Activated CD4-positive, alpha-beta T cell treated with anti-CD3 and anti-CD28 coated beads, Interleukin-2, amount 50 U/mL, for 24 hours (primary cell): ENCODE measurements around the gene ARID4A.
"Not testable (repeated sequence)": the region's sequence is repeated elsewhere in the genome, so short reads cannot be mapped to it uniquely, and the experiment has no call there.

Experiments
- DNase-seq, 2 donors: peaks; one replicate each; pipeline ENCODE4 v3.0.0-alpha.2; 2020; ENCODE audit warnings: low read depth in 1 of 2, low spot score in 1 of 2

ARID4A gene, protein sequence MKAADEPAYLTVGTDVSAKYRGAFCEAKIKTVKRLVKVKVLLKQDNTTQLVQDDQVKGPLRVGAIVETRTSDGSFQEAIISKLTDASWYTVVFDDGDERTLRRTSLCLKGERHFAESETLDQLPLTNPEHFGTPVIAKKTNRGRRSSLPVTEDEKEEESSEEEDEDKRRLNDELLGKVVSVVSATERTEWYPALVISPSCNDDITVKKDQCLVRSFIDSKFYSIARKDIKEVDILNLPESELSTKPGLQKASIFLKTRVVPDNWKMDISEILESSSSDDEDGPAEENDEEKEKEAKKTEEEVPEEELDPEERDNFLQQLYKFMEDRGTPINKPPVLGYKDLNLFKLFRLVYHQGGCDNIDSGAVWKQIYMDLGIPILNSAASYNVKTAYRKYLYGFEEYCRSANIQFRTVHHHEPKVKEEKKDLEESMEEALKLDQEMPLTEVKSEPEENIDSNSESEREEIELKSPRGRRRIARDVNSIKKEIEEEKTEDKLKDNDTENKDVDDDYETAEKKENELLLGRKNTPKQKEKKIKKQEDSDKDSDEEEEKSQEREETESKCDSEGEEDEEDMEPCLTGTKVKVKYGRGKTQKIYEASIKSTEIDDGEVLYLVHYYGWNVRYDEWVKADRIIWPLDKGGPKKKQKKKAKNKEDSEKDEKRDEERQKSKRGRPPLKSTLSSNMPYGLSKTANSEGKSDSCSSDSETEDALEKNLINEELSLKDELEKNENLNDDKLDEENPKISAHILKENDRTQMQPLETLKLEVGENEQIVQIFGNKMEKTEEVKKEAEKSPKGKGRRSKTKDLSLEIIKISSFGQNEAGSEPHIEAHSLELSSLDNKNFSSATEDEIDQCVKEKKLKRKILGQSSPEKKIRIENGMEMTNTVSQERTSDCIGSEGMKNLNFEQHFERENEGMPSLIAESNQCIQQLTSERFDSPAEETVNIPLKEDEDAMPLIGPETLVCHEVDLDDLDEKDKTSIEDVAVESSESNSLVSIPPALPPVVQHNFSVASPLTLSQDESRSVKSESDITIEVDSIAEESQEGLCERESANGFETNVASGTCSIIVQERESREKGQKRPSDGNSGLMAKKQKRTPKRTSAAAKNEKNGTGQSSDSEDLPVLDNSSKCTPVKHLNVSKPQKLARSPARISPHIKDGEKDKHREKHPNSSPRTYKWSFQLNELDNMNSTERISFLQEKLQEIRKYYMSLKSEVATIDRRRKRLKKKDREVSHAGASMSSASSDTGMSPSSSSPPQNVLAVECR

GRCh38 chr14:58298477-58299400, at the start of gene ARID4A:
Gene ARID4A, plus strand, starts transcription at chr14:58298555. Its CDS starts 1,300 bp downstream, at chr14:58299855.
- peak; percentile 18 to 52 for DNase-seq

- no peak for DNase-seq
These were observed 48.7 kb upstream of the ARID4A start for GRCh38 chr14:58249611-58250010.

DNA sequence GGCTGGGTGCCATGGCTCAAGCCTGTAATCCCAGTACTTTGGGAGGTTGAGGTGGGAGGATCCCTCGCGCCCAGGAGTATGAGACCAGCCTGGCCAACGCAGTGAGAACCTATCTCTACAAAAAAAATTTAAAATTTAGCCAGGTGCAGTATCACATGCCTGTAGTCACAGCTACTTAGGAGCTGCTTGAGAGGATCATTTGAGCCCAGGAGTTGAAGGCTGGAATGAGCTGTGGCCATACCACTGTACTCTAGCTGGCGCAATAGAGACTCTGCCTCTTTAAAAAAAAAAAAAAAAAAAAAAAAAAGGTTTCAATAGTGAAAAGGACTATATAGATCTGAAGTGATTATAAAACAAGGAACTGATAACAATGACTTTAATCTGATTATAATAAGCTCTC, 40.2 kb upstream of the ARID4A start:
- DNase-seq = no peak

DNA sequence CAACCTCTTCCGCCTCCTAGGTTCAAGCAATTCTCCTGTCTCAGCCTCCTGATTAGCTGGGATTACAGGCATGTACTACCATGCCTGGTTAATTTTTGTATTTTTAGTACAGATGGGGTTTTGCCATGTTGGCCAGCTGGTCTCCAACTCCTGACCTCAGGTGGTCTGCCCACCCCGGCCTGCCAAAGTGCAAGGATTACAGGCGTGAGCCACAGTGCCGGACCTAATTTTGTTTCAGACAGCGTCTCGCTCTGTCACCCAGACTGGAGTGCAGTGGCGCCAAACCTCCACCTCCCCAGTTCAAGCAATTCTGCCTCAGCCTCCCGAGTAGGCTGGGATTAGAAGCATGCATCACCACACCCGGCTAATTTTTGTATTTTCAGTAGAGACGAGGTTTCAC, 36.4 kb upstream of the ARID4A start:
- DNase-seq = not testable (repeated sequence)

DNA sequence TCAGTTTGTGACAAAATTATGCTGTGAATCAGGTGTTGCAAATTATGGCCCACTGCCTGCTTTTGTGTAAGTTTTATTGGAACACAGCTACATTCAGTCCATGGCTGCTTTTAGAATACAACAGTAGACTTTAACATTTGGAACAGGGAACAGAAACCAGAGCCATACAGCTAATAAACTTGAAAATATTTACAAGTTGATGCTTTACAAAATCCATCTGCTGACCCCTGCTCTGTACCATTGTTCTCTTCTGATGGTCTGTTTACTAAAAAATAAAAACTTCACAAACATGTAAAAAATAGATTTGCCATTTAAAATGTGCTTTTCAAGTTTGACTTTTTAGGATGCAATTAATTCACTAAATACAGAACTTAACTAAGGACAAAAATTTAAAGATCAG, 33.0 kb upstream of the ARID4A start:
- DNase-seq = no peak

DNA sequence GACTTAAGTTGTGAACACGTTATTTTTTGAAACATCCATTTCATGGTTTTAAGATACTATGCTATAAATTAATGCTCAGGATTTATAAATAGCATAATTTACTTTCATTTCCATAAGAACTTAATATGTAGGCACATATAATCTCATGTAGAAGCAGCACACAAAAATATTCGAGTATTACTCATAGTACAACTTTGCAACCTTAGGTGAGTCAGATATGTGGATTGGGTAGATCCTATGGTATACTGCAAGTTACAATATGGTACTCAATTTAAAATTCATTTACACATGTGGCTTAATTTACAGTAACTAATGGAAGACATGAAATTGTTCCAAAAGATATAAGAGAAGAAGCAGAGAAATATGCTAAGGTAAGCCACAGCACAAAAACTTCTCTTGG, 27.7 kb upstream of the ARID4A start:
- no peak for DNase-seq

DNA sequence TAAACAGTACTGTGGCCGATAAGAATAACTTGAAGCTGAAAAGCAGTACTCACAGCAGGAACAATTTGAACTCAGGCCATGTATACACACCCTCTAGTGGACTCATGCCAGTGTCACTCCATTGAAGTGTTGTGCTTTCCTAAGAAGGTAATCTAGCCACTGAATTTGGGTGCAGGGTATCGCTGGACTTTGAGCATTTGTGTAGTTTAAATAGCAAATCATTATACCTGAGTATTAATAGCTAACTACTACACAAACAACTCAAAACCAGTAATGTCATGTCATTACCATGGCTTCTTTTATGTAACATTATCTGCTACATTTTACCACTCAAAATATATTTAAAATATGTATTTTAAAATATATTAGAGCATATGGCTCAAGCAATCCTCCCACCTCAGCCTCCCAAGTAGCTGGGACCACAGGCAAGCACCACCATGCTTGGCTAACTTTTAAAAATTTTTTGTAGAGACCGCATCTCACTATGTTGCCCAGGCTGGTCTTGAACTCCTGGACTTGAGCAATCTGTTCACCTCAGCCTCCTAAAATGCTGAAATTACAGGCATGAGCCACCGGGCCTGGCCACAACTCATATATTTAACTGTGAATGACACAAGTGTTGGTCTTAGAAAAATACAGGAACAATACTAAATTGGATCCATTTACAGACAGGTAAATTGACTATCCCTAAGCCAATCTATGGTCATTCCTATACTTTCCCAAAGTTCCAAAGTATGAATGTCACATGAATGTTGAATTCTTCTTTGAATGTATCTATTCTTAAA, 25.6 kb upstream of the ARID4A start:
- no peak for DNase-seq

- DNase-seq = no peak
These were observed 23.5 kb upstream of the ARID4A start for GRCh38 chr14:58274881-58275280.

DNA sequence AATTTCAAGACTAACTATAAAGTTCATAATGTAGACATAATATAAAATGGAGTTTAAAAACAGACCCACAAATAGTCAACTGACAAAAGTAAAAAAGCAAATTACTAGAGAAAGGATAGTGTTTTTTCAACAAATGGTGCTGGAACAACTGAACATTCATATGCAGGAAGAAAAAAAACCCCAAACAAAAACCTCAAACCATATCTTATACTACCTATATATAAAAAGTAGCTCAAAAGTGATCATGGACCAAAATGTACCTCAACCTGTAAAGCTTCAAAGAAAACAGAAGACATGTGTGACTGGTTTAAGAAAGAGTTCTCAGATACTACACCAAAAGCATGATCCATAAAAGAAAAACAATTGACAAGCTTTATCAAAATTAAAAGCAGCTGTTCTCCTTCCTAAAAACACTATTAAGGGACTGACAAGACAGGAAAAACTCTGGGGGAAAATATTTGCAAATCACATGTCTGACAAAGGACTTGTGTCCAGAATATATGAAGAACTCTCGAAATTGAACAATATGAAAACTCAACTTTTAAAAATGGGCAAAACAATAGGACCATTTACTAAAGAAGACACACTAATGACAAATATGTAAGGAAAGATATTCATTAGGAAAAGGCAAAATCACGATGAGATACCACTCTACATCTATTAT, 22.7 kb upstream of the ARID4A start:
- no peak for DNase-seq

GRCh38 chr14:58276208-58276607, 22.1 kb upstream of the ARID4A start:
- no peak for DNase-seq

DNA sequence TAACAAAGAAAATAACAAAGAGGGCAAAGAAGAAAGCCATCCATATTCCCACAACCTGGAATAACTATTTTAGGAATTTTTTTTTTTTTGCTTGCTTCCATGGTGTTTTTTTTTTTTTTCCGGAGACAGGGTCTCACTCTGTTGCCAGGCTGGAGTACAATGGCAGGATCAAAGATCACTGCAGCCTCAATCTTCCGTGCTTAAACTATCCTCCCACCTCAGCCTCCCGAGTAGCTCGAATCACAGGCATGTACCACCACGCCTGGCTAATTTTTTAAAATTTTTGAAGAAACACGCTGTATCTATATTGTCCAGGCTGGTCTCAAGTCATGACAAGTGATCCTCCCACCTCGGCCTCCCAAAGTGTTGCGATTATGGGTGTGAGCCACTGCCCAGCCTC, 20.2 kb upstream of the ARID4A start:
- no peak for DNase-seq

DNA sequence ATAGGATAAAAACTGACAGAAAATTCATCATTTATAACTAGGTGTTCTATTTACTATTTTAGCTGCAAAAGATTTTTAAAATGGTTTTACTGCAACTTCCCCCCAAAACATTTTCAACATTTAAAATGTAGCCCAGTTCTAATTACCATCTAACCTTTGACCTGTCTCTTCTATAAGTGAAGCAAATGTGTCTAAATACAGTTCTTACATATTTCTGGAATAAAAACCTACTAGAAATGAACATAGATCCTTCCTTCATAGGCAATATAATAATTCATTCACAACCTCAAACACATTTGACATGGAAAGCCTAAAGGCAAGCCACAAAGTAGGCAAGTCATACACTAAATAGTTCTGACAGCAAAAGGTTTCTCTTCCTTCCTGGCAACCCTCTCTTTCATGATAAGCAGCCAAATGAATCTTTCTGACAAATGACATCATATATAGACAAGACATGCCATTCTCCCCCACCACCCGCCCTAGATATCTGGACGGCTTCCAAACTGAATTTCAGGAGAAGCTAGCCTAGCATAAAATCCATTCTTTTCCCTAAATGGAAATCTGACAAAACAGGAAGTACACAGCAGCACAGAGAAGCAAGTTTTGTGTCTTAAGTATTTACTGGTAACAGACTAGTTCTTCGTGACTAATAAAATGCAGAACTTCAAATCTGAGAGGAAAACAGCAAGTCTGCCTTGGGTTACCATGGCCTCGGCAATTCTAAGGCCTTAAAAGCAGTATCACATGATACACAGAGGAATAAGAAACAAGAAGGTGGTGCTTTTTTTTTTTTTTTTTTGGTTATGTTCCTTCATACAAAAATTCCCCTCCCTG, 17.2 kb upstream of the ARID4A start:
- DNase-seq = no peak

DNA sequence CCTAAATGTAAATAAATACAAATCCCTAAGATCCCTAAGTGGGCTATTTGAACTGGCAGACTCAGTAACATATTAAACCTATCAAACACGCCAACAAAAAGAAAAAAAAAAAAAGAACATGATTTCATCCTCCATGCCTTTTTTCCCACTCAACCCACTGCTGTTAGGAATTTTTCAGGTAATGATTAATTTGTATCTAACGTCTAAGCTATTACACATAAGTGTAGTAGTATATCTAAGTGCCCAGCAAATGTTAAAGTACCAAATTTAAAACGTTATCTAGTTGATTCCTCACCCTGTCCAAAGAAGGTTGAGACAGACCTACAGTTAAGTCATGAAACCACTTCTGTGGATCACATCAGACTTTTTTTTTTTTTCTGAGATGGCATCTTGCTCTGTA, 16.4 kb upstream of the ARID4A start:
- no peak for DNase-seq

DNA sequence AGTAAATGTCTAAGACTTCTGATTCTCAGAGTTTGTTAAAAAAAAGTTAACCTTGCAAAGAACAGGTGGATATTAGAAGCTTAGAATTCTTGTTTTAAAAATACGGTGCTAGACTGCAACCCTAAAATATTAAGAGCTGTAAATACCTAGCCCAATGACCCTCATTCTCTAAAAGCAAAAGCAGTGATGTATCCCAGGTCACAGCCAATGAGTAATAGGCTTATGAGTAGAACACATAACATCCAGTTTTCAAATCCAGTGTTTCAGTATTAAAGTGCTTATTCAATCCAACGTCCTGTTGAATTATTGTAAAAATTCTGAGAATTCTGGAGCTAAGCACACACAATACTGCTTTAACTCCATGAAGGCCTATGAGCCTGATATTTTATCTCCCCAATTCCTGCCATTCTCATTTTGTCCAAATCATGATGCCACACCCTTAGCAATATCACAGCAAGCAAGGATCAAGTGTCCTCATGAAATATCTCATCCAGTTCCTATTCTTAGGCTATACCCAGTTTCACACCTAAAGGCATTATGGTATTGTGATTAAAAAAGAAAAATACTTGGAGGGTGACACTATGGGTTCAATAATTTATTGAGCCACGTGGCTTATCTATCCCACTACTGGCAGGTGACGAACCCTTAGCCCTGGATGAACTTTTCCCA, 15.3 kb upstream of the ARID4A start:
- no peak for DNase-seq

DNA sequence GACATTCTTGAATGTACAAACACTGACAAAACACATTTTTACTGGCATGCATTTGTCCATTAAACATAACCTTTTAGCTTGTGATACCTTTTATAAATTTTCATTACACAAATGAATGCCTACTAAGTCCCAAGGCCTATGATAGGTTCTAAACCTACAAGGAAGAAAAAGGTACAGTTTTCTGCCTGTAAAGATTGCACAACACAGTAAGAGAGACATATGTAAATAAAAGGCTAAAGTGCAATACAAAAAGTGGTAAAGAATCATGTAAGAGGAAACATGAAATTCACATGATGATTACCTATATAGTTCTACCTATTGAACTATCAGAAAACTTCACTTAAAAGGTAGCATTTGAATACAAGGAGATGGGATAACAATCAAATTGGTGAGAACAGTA, 14.6 kb upstream of the ARID4A start:
- DNase-seq = no peak

GRCh38 chr14:58285132-58285531, 13.2 kb upstream of the ARID4A start:
- no peak for DNase-seq

GRCh38 chr14:58287607-58288042, 10.7 kb upstream of the ARID4A start:
- no peak for DNase-seq
